RWPE2 (cell line): ENCODE data around the gene RNF186.

ENCODE experiments used
- ATAC-seq: fragments of 200-7000 bp; cut with Tn5 transposase; 3 replicates; pipeline ENCODE4 v1.9.1; 2021; ENCODE audit warnings: low read depth
- DNase-seq: peaks from one replicate; pipeline ENCODE4 v3.0.0-alpha.2; 2020; ENCODE audit warnings: low spot score
- H3K27ac ChIP-seq: fragments of 450-650 bp; 2 replicates; pipeline ENCODE4 v1.5.1; 2017; ENCODE audit warnings: mild to moderate bottlenecking; ENCODE audit not compliant: poor library complexity, severe bottlenecking
- H3K27me3 ChIP-seq: fragments of 250-450 bp; sonication (Bioruptor Pico); 2 replicates; pipeline ENCODE4 v1.5.1; 2021; ENCODE audit warnings: mild to moderate bottlenecking, moderate library complexity; ENCODE audit not compliant: insufficient read depth, poor library complexity, severe bottlenecking
- H3K36me3 ChIP-seq: fragments of 250-450 bp; sonication (Bioruptor Pico); 2 replicates; pipeline ENCODE4 v1.5.1; 2020; ENCODE audit warnings: low read depth, mild to moderate bottlenecking, moderate library complexity
- H3K4me1 ChIP-seq: fragments of 250-450 bp; sonication (Bioruptor Pico); 2 replicates; pipeline ENCODE4 v1.5.1; 2021; ENCODE audit warnings: mild to moderate bottlenecking, moderate library complexity; ENCODE audit not compliant: insufficient read depth, poor library complexity, severe bottlenecking
- H3K4me3 ChIP-seq: fragments of 250-450 bp; sonication (Bioruptor Pico); 2 replicates; pipeline ENCODE4 v1.5.1; 2021; ENCODE audit warnings: mild to moderate bottlenecking, moderate library complexity; ENCODE audit not compliant: severe bottlenecking
- H3K9me3 ChIP-seq: fragments of 250-450 bp; sonication (Bioruptor Pico); 2 replicates; pipeline ENCODE4 v1.5.1; 2021; ENCODE audit warnings: mild to moderate bottlenecking, moderate library complexity; ENCODE audit not compliant: severe bottlenecking
- CTCF ChIP-seq: fragments of 450-650 bp; IDR thresholded peaks from one replicate; pipeline ENCODE4 v1.5.1; 2017; ENCODE audit warnings: mild to moderate bottlenecking, moderate library complexity; ENCODE audit not compliant: poor library complexity, severe bottlenecking

RNF186 gene

GRCh38 chr1:19799230-19800075 lies 15.6 kb downstream of the RNF186 start, which contains the start of gene TMCO4:
TSS of gene TMCO4 (minus strand) at chr1:19799916. CDS start at chr1:19780758, 19,158 bp downstream.
- Histone ChIP-seq H3K4me1 (no peaks in the 10 kb centered on the region), H3K27ac (peak within 1 kb of the TSS; percentile 44), H3K36me3 (no peaks in the 10 kb centered on the region), H3K4me3 (peak within 1 kb of the TSS; percentile 66), H3K9me3 (no peaks in the 10 kb centered on the region), H3K27me3 (no peaks in the 10 kb centered on the region)
- DNase-seq (no peak), ATAC-seq (peak; percentile 64)
- peak; percentile 15 for TF ChIP-seq CTCF

- ATAC-seq = no peak
- H3K36me3 ChIP-seq = no peaks in the 10 kb centered on the region
- H3K4me3 ChIP-seq = peak overlapping the region; percentile 66
- no peaks in the 10 kb centered on the region for H3K4me1 ChIP-seq
- H3K27ac ChIP-seq = peak overlapping the region; percentile 44
- no peaks in the 10 kb centered on the region for H3K9me3 ChIP-seq
- no peak for DNase-seq
- no peak for TF ChIP-seq CTCF
- H3K27me3 ChIP-seq = no peaks in the 10 kb centered on the region
Measured at GRCh38 chr1:19798486-19799229, 16.4 kb downstream of the RNF186 start.

GRCh38 chr1:19797827-19798226 lies 17.3 kb downstream of the RNF186 start:
- no peak for ATAC-seq

GRCh38 chr1:19794583-19794982 lies 20.5 kb downstream of the RNF186 start:
- Histone ChIP-seq H3K27ac (no peak overlapping the region), H3K4me3 (no peak overlapping the region), H3K4me1 (no peaks in the 10 kb centered on the region), H3K9me3 (no peaks in the 10 kb centered on the region), H3K27me3 (no peaks in the 10 kb centered on the region), H3K36me3 (no peaks in the 10 kb centered on the region; the same call in 1 of the 2 replicates)
- DNase-seq = no peak
- TF ChIP-seq CTCF = no peak
- no peak for ATAC-seq

More at GRCh38 chr1:19797827-19798226, 17.3 kb downstream of the RNF186 start:
- no peaks in the 10 kb centered on the region for H3K9me3 ChIP-seq
- no peak for DNase-seq
- no peaks in the 10 kb centered on the region for H3K36me3 ChIP-seq
- no peaks in the 10 kb centered on the region for H3K4me1 ChIP-seq
- H3K4me3 ChIP-seq = no peak overlapping the region
- H3K27ac ChIP-seq = no peak overlapping the region
- TF ChIP-seq CTCF = no peak
- no peaks in the 10 kb centered on the region for H3K27me3 ChIP-seq
